Measurements from ENCODE around the gene AGO4.

DNA sequence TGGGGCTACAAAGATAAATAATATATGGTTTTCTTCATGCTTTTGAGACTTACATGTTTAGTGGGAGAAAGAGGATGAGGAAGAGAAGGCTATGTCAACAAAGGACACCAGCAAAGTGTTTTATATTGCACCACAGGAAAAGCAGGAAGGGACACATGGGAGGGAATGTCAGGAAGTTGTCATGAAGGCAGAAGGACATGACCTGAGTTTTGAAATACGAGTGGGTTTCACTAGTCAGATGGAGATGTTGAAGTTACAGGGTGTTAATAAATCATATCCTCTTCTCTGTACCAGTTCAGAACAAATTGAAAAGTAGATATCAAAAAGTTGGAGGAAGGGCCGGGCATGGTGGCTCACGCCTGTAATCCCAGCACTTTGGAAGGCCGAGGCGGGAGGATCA lies 57.0 kb downstream of the AGO4 start:
- TF ChIP-seq GABPA (IDR thresholded peaks at IDR 0.05 in 1 of 2, conservative IDR thresholded peaks at IDR 0.05 in 1 of 2) (no peak), ATF3 (IDR thresholded peaks at IDR 0.05) (no peak), FOXA1 (IDR thresholded peaks at IDR 0.05) (no peak), EGR1 (IDR thresholded peaks at IDR 0.05; ENCODE audit: low read depth in 2 of 2) (no peak), JUND (IDR thresholded peaks at IDR 0.05) (no peak)
- TF ChIP-seq, protein P1, sequence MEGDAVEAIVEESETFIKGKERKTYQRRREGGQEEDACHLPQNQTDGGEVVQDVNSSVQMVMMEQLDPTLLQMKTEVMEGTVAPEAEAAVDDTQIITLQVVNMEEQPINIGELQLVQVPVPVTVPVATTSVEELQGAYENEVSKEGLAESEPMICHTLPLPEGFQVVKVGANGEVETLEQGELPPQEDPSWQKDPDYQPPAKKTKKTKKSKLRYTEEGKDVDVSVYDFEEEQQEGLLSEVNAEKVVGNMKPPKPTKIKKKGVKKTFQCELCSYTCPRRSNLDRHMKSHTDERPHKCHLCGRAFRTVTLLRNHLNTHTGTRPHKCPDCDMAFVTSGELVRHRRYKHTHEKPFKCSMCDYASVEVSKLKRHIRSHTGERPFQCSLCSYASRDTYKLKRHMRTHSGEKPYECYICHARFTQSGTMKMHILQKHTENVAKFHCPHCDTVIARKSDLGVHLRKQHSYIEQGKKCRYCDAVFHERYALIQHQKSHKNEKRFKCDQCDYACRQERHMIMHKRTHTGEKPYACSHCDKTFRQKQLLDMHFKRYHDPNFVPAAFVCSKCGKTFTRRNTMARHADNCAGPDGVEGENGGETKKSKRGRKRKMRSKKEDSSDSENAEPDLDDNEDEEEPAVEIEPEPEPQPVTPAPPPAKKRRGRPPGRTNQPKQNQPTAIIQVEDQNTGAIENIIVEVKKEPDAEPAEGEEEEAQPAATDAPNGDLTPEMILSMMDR (IDR thresholded peaks at IDR 0.05; ENCODE audit: low read depth, low read length, missing input control): no peak
- TF ChIP-seq, protein P2, sequence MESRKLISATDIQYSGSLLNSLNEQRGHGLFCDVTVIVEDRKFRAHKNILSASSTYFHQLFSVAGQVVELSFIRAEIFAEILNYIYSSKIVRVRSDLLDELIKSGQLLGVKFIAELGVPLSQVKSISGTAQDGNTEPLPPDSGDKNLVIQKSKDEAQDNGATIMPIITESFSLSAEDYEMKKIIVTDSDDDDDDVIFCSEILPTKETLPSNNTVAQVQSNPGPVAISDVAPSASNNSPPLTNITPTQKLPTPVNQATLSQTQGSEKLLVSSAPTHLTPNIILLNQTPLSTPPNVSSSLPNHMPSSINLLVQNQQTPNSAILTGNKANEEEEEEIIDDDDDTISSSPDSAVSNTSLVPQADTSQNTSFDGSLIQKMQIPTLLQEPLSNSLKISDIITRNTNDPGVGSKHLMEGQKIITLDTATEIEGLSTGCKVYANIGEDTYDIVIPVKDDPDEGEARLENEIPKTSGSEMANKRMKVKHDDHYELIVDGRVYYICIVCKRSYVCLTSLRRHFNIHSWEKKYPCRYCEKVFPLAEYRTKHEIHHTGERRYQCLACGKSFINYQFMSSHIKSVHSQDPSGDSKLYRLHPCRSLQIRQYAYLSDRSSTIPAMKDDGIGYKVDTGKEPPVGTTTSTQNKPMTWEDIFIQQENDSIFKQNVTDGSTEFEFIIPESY (IDR thresholded peaks at IDR 0.05): no peak
- TF ChIP-seq, protein P3, sequence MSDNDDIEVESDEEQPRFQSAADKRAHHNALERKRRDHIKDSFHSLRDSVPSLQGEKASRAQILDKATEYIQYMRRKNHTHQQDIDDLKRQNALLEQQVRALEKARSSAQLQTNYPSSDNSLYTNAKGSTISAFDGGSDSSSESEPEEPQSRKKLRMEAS (IDR thresholded peaks at IDR 0.05): no peak
